IMR-90 (cell line): Measurements from ENCODE around the gene HIC2. TPM values are rescaled to one million over a fixed set of nuclear protein-coding genes. Genes with fewer than 3 reads are reported as not detected.

Experiments
- ATAC-seq: fragments of 200-7000 bp; cut with Tn5 transposase; 2 replicates; pipeline ENCODE4 v1.9.1; 2020; ENCODE audit warnings: low read depth, mild to moderate bottlenecking, moderate library complexity
- BruUV-seq: library from RNA; stranded (reverse); fragments of 400-500 nt; replicated peaks from 2 replicates; lab custom pipeline; 2021; lab: Mats Ljungman, UMichigan
- CTCF ChIA-PET: fragments of 300-600 bp; formaldehyde crosslinking; extraction: SDS; loops from one replicate; lab custom pipeline; 2021; ENCODE audit warnings: antibody characterized with exemption; lab: Yijun Ruan, JAX
- POLR2A ChIA-PET: fragments of 300-600 bp; sonication (Branson Sonifier 250); formaldehyde crosslinking; loops from one replicate; lab custom pipeline; 2022; ENCODE audit warnings: antibody characterized with exemption; ENCODE audit not compliant: unreplicated experiment; lab: Charles Lee
- DNase-seq: peaks from one replicate; pipeline ENCODE4 v3.0.0; 2013
- H2AFZ ChIP-seq: replicated peaks from 2 replicates; pipeline ENCODE3; 2013; ENCODE audit warnings: low read length, mild to moderate bottlenecking; ENCODE audit not compliant: poor library complexity
- H2AK5ac ChIP-seq: 2 replicates; pipeline ENCODE4 v1.6.1; 2013; ENCODE audit warnings: low read depth, low read length, inconsistent platforms
- H2AK9ac ChIP-seq: replicated peaks from 2 replicates; pipeline ENCODE3; 2013; ENCODE audit warnings: mild to moderate bottlenecking, low read depth, low read length, moderate library complexity; ENCODE audit not compliant: poor library complexity
- H2BK120ac ChIP-seq: 2 replicates; pipeline ENCODE4 v1.6.1; 2013; ENCODE audit warnings: low read depth, low read length, inconsistent platforms
- H2BK15ac ChIP-seq: 3 replicates; pipeline ENCODE4 v1.6.1; 2013; ENCODE audit warnings: low read depth, low read length, inconsistent platforms
- H2BK20ac ChIP-seq: 2 replicates; pipeline ENCODE4 v1.6.1; 2013; ENCODE audit warnings: low read depth, mild to moderate bottlenecking, inconsistent platforms, low read length, moderate library complexity
- H2BK5ac ChIP-seq: 2 replicates; pipeline ENCODE4 v1.6.1; 2013; ENCODE audit warnings: mild to moderate bottlenecking, low read depth, low read length, inconsistent platforms; ENCODE audit not compliant: poor library complexity, severe bottlenecking
- H3K14ac ChIP-seq: replicated peaks from 2 replicates; pipeline ENCODE4 v1.6.1; 2013; ENCODE audit warnings: low read depth, low read length, inconsistent platforms
- H3K18ac ChIP-seq: 2 replicates; pipeline ENCODE4 v1.6.1; 2013; ENCODE audit warnings: low read depth, low read length, control low read depth
- H3K23ac ChIP-seq: 2 replicates; pipeline ENCODE4 v1.6.1; 2013; ENCODE audit warnings: low read depth, low read length, inconsistent platforms
- H3K27ac ChIP-seq: 2 replicates; pipeline ENCODE4 v1.5.1; 2013; ENCODE audit warnings: mild to moderate bottlenecking, control low read depth, low read length; ENCODE audit not compliant: insufficient read depth
- H3K27me3 ChIP-seq: 2 replicates; pipeline ENCODE4 v1.6.1; 2013; ENCODE audit warnings: low read length; ENCODE audit not compliant: control insufficient read depth, insufficient read depth
- H3K36me3 ChIP-seq: 2 replicates; pipeline ENCODE4 v1.6.1; 2013; ENCODE audit warnings: low read length, mixed read lengths; ENCODE audit not compliant: control insufficient read depth, insufficient read depth
- H3K4ac ChIP-seq: 2 replicates; pipeline ENCODE4 v1.6.1; 2013; ENCODE audit warnings: low read depth, low read length, inconsistent platforms
- H3K4me1 ChIP-seq: 2 replicates; pipeline ENCODE4 v1.6.1; 2013; ENCODE audit warnings: low read length, mixed read lengths; ENCODE audit not compliant: control insufficient read depth, insufficient read depth
- H3K4me2 ChIP-seq: 2 replicates; pipeline ENCODE4 v1.6.1; 2013; ENCODE audit warnings: low read depth, mild to moderate bottlenecking, control low read depth, low read length, moderate library complexity
- H3K4me3 ChIP-seq: 2 replicates; pipeline ENCODE4 v1.5.1; 2013; ENCODE audit warnings: low read depth, mild to moderate bottlenecking, control low read depth, low read length, moderate library complexity; ENCODE audit not compliant: insufficient read depth
- H3K56ac ChIP-seq: 2 replicates; pipeline ENCODE4 v1.6.1; 2013; ENCODE audit warnings: low read length, inconsistent platforms; ENCODE audit not compliant: insufficient read depth; ENCODE audit errors: extremely low read depth
- H3K79me1 ChIP-seq, 2 experiments: 2 replicates each; pipeline ENCODE4 v1.6.1; 2013; ENCODE audit warnings: low read length in 2 of 2, inconsistent platforms in 1 of 2, low read depth in 1 of 2
- H3K9ac ChIP-seq: 2 replicates; pipeline ENCODE4 v1.6.1; 2013; ENCODE audit warnings: low read depth, low read length, control low read depth
- H3K9me1 ChIP-seq: 2 replicates; pipeline ENCODE4 v1.6.1; 2013; ENCODE audit warnings: low read length, inconsistent platforms; ENCODE audit not compliant: insufficient read depth
- H3K9me3 ChIP-seq: 2 replicates; pipeline ENCODE4 v1.6.1; 2013; ENCODE audit warnings: low read length; ENCODE audit not compliant: control insufficient read depth, insufficient read depth
- H4K20me1 ChIP-seq: 2 replicates; pipeline ENCODE4 v1.6.1; 2013; ENCODE audit warnings: low read length, inconsistent platforms; ENCODE audit not compliant: insufficient read depth
- H4K5ac ChIP-seq: 2 replicates; pipeline ENCODE4 v1.6.1; 2013; ENCODE audit warnings: mild to moderate bottlenecking, low read depth, low read length, control low read depth
- H4K8ac ChIP-seq, 2 experiments: 2 replicates each; pipeline ENCODE4 v1.6.1; 2013; ENCODE audit warnings: low read depth in 2 of 2, low read length in 2 of 2, control low read depth in 1 of 2, inconsistent platforms in 1 of 2
- H4K91ac ChIP-seq: 2 replicates; pipeline ENCODE4 v1.6.1; 2013; ENCODE audit warnings: low read depth, low read length, inconsistent platforms; ENCODE audit not compliant: insufficient read depth
- BHLHE40 ChIP-seq: fragments of 150-350 bp; IDR thresholded peaks from 2 replicates; pipeline ENCODE4 v1.6.1; 2016; ENCODE audit warnings: mild to moderate bottlenecking, low read depth, low read length
- FOS ChIP-seq: fragments of 150-350 bp; IDR thresholded peaks from 2 replicates; pipeline ENCODE4 v1.6.1; 2016; ENCODE audit warnings: low read depth, low read length
- MAFK ChIP-seq: IDR thresholded peaks from 2 replicates; pipeline ENCODE4 v1.6.1; 2012; ENCODE audit warnings: low read depth, low read length, improper control_type of control experiment
- MXI1 ChIP-seq: IDR thresholded peaks from 2 replicates; pipeline ENCODE4 v1.6.1; 2012; ENCODE audit warnings: low read depth, mild to moderate bottlenecking, low read length, moderate library complexity, borderline replicate concordance
- RAD21 ChIP-seq: IDR thresholded peaks from 2 replicates; pipeline ENCODE4 v1.6.1; 2012; ENCODE audit warnings: low read length, improper control_type of control experiment
- WGBS, 2 experiments: methylation state at CpG; one replicate each; pipeline versions ENCODE4 v1.1.5 to v1.1.7; 2013; ENCODE audit warnings: missing lambda C conversion rate in 2 of 2; ENCODE audit not compliant: insufficient read length in 1 of 2; ENCODE audit errors: extremely low coverage in 2 of 2; 5-methylcytosine and 5-hydroxymethylcytosine counted together
- dilution Hi-C: fragments of 300-500 bp; cut with HindIII; formaldehyde crosslinking; loops from one replicate; pipeline ENCODE4 v1.14.3; 2018; ENCODE audit warnings: low sequenced_read_pairs; ENCODE audit not compliant: unreplicated experiment
- in situ Hi-C: fragments of 300-500 bp; cut with MboI; formaldehyde crosslinking; loops from 3 replicates; pipeline ENCODE4 v1.14.3; 2019; ENCODE audit warnings: low sequenced_read_pairs, inconsistent platforms, mixed read lengths
- intact Hi-C: fragments of 100-400 bp; cut with micrococcal nuclease; formaldehyde crosslinking; loops from 2 replicates; pipeline ENCODE4 v1.10.0; 2022
- polyA plus RNA-seq, 3 experiments: library from polyadenylated mRNA; depleted of rRNA; stranded (reverse); fragments of >200 nt; gene quantifications; 2 replicates each; pipeline ENCODE4 v1.2.3, GENCODE V29; 2012; ENCODE audit warnings: low replicate concordance in 1 of 3
- total RNA-seq: library from RNA; depleted of rRNA; stranded (reverse); fragments of >200 nt; gene quantifications from 2 replicates; pipeline ENCODE4 v1.2.3, GENCODE V29; 2012
- TF ChIP-seq, protein P1 (sequence below): fragments of 150-350 bp; IDR thresholded peaks from 2 replicates; pipeline ENCODE4 v1.6.1; 2017; ENCODE audit warnings: mild to moderate bottlenecking, antibody characterized with exemption, low read length, low read depth
- TF ChIP-seq, protein P2 (sequence below): conservative IDR thresholded peaks from 2 replicates; pipeline ENCODE4 v1.5.1; 2012; ENCODE audit warnings: mild to moderate bottlenecking, low read depth, low read length, improper control_type of control experiment
- TF ChIP-seq, protein P3 (sequence below): fragments of 150-350 bp; IDR thresholded peaks from 2 replicates; pipeline ENCODE4 v1.6.1; 2016; ENCODE audit warnings: low read depth, mild to moderate bottlenecking, low read length, moderate library complexity, borderline replicate concordance

HIC2 gene
- total and polyA plus RNA-seq, 2 of the 4 experiments (the other 2 are of a cell fraction), result 1.4 to 2.4 TPM

DNA sequence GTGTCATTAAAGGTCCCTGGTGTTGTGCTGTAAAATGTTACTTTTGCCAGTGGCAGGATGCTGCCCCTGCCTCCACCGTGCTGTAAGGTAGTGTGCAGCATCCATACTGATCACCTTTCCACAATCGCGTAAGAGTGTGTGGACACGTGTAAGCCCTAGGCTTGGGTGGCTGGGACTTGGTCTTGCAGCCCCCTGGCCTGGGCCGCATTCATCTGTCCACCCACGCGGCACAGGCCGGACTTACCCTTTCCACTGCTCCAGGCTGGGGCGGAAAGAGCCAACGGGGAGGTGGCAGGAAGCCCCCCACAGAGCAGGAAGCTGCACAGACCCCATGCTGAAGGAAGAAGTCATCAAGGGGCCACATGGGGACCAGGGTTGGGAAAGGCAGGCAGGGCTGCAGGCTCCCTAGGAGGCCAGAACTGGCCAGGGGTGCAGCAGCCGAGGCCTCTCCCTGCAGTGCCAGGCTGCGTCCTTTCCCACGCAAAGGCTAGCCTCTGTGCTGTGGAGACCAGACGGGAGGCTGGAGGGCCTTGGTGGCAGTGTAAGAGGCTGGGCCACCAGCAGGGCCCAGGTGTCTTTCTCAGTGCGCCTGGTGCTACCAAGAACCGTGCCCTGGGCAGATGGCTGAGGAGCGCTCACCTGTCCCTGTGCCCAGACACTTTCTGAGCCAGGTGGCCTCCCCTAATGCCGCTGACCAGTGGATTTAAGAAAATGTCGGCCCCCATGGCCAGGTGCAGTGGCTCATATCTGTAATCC is 38.3 kb downstream of the HIC2 start:
- peaks cover 18% of the 10 kb centered on the region for H4K20me1 ChIP-seq
- peaks cover 11% of the 10 kb centered on the region for H3K4me1 ChIP-seq
- intact Hi-C loops, result no loop called here
- H2AK9ac ChIP-seq, result no peak overlapping the region
- in situ Hi-C loops, result no loop called here
- TF ChIP-seq RAD21 (no peak), BHLHE40 (no peak), MXI1 (no peak), MAFK (no peak), FOS (no peak)
- TF ChIP-seq, protein P1, sequence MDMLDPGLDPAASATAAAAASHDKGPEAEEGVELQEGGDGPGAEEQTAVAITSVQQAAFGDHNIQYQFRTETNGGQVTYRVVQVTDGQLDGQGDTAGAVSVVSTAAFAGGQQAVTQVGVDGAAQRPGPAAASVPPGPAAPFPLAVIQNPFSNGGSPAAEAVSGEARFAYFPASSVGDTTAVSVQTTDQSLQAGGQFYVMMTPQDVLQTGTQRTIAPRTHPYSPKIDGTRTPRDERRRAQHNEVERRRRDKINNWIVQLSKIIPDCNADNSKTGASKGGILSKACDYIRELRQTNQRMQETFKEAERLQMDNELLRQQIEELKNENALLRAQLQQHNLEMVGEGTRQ, result no peak
- TF ChIP-seq, protein P2, sequence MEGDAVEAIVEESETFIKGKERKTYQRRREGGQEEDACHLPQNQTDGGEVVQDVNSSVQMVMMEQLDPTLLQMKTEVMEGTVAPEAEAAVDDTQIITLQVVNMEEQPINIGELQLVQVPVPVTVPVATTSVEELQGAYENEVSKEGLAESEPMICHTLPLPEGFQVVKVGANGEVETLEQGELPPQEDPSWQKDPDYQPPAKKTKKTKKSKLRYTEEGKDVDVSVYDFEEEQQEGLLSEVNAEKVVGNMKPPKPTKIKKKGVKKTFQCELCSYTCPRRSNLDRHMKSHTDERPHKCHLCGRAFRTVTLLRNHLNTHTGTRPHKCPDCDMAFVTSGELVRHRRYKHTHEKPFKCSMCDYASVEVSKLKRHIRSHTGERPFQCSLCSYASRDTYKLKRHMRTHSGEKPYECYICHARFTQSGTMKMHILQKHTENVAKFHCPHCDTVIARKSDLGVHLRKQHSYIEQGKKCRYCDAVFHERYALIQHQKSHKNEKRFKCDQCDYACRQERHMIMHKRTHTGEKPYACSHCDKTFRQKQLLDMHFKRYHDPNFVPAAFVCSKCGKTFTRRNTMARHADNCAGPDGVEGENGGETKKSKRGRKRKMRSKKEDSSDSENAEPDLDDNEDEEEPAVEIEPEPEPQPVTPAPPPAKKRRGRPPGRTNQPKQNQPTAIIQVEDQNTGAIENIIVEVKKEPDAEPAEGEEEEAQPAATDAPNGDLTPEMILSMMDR, result no peak
- TF ChIP-seq, protein P3, sequence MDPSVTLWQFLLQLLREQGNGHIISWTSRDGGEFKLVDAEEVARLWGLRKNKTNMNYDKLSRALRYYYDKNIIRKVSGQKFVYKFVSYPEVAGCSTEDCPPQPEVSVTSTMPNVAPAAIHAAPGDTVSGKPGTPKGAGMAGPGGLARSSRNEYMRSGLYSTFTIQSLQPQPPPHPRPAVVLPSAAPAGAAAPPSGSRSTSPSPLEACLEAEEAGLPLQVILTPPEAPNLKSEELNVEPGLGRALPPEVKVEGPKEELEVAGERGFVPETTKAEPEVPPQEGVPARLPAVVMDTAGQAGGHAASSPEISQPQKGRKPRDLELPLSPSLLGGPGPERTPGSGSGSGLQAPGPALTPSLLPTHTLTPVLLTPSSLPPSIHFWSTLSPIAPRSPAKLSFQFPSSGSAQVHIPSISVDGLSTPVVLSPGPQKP, result no peak
- no peak for DNase-seq
- no peaks in the 10 kb centered on the region for H3K27me3 ChIP-seq
- WGBS, 2 experiments, result 98% methylated on average over 6 of the region's 19 CpGs; no CpG with 5 or more reads in 1 of the 2 experiments
- no peak overlapping the region for H3K23ac ChIP-seq
- no peak overlapping the region for H3K14ac ChIP-seq
- H3K9me1 ChIP-seq, result peaks cover 22% of the 10 kb centered on the region
- H3K18ac ChIP-seq, result no peak overlapping the region
- no peaks in the 10 kb centered on the region for H3K9me3 ChIP-seq
- no peak overlapping the region for H2BK20ac ChIP-seq
- H2BK5ac ChIP-seq, result no peak overlapping the region
- no peak overlapping the region for H3K27ac ChIP-seq
- H3K36me3 ChIP-seq, result no peaks in the 10 kb centered on the region
- BruUV-seq, result no TSS peak
- no peak overlapping the region for H3K4ac ChIP-seq
- CTCF ChIA-PET, result no interaction called here
- H4K91ac ChIP-seq, result no peak overlapping the region
- H3K79me1 ChIP-seq, result peaks cover 0 to 7% of the 10 kb centered on the region in 2 experiments; a peak in 1 of 4 replicates
- dilution Hi-C loops, result no loop called here
- no peak overlapping the region for H3K56ac ChIP-seq
- H2BK15ac ChIP-seq, result no peak overlapping the region
- POLR2A ChIA-PET, result no interaction called here
- no peak overlapping the region for H4K8ac ChIP-seq
- no peak overlapping the region for H3K4me2 ChIP-seq
- no peak overlapping the region for H3K9ac ChIP-seq
- no peak overlapping the region for H2BK120ac ChIP-seq
- ATAC-seq, result no peak
- no peak overlapping the region for H2AFZ ChIP-seq
- H2AK5ac ChIP-seq, result no peak overlapping the region; the same call in 1 of the 2 replicates
- H4K5ac ChIP-seq, result no peak overlapping the region
- no peak overlapping the region for H3K4me3 ChIP-seq
